Measurements from ENCODE around the gene ANKRD44.

- TF ChIP-seq CTCF (IDR thresholded peaks at IDR 0.05) = no peak
- TF ChIP-seq POLR2A (IDR thresholded peaks at IDR 0.05) = no peak
Measured at GRCh38 chr2:197191940-197192322, 118.6 kb downstream of the ANKRD44 start.
